K562 (cell line): ENCODE measurements around the gene HTR1D. TPM values are rescaled to one million over a fixed set of nuclear protein-coding genes. Genes with fewer than 3 reads are reported as not detected.
A peak's percentile ranks its signal among the peaks of the same experiment; 100 is the strongest.

Source experiments
- E2F1 ChIP-seq: sonication (generic); formaldehyde crosslinking; IDR thresholded peaks from 2 replicates; pipeline ENCODE4 v1.8.1; 2023; ENCODE audit warnings: mild to moderate bottlenecking, missing genetic modification reagents, moderate library complexity
- E2F8 ChIP-seq: fragments of 450-650 bp; IDR thresholded peaks from 2 replicates; pipeline ENCODE4 v1.7.1; 2018; ENCODE audit warnings: mild to moderate bottlenecking, low read depth; ENCODE audit not compliant: partially characterized antibody
- HMG20B ChIP-seq: fragments of 250-450 bp; sonication (Bioruptor Pico); IDR thresholded peaks from 2 replicates; pipeline ENCODE4 v1.5.0; 2021; ENCODE audit warnings: mild to moderate bottlenecking
- HNRNPH1 ChIP-seq: fragments of 200-400 bp; formaldehyde crosslinking; optimal IDR thresholded peaks from 2 replicates; pipeline ENCODE3; 2017; ENCODE audit warnings: low read depth, mild to moderate bottlenecking, low read length, moderate library complexity
- KDM5B ChIP-seq: fragments of 200-600 bp; sonication (generic); IDR thresholded peaks from 2 replicates; pipeline ENCODE4 v1.6.1; 2012; ENCODE audit warnings: low read depth, mild to moderate bottlenecking, moderate library complexity, low read length, control low read depth, inconsistent platforms; ENCODE audit not compliant: insufficient replicate concordance
- MAFF ChIP-seq: IDR thresholded peaks from 2 replicates; pipeline ENCODE4 v1.6.1; 2012; ENCODE audit warnings: low read length, improper control_type of control experiment
- MTA3 ChIP-seq: fragments of 450-650 bp; formaldehyde crosslinking; IDR thresholded peaks from 2 replicates; pipeline ENCODE4 v1.6.1; 2017; ENCODE audit warnings: mild to moderate bottlenecking, borderline replicate concordance
- MYC ChIP-seq, 2 experiments: fragments of 250-450 bp in 1 of 2; sonication (Bioruptor Pico) in 1 of 2; IDR thresholded peaks; 2 replicates each; pipeline versions ENCODE4 v1.5.1 to v1.6.1; 2012 to 2021; ENCODE audit warnings: low read depth in 2 of 2, borderline replicate concordance in 1 of 2, improper control_type of control experiment in 1 of 2, low read length in 1 of 2, mild to moderate bottlenecking in 1 of 2, moderate library complexity in 1 of 2
- NRF1 ChIP-seq, 2 experiments: fragments of 450-650 bp; IDR thresholded peaks in 1 of 2; conservative IDR thresholded peaks in 1 of 2; 2 replicates each; pipeline ENCODE4 v1.6.1; 2014; ENCODE audit warnings: mild to moderate bottlenecking in 2 of 2
- POLR2G ChIP-seq: fragments of 200-400 bp; formaldehyde crosslinking; IDR thresholded peaks from 2 replicates; pipeline ENCODE4 v1.6.1; 2017; ENCODE audit warnings: low read depth, mild to moderate bottlenecking, antibody characterized with exemption, low read length, moderate library complexity
- RB1 ChIP-seq: fragments of 450-650 bp; IDR thresholded peaks from 2 replicates; pipeline ENCODE4 v1.6.1; 2017; ENCODE audit warnings: low read depth, mild to moderate bottlenecking
- SMAD1 ChIP-seq: fragments of 150-350 bp; IDR thresholded peaks from 2 replicates; pipeline ENCODE4 v1.6.1; 2014; ENCODE audit warnings: low read length, low read depth; ENCODE audit not compliant: partially characterized antibody
- SUPT5H ChIP-seq: fragments of 450-650 bp; IDR thresholded peaks from 2 replicates; pipeline ENCODE4 v1.6.1; 2016
- TBP ChIP-seq: optimal IDR thresholded peaks from 2 replicates; pipeline ENCODE3; 2011; ENCODE audit warnings: low read depth, low read length, improper control_type of control experiment
- THRB ChIP-seq: fragments of 450-650 bp; formaldehyde crosslinking; conservative IDR thresholded peaks from 2 replicates; pipeline ENCODE4 v1.4.0; 2022; ENCODE audit warnings: mild to moderate bottlenecking, missing genetic modification characterization
- ZBTB1 ChIP-seq: sonication (generic); formaldehyde crosslinking; IDR thresholded peaks from 2 replicates; pipeline ENCODE4 v1.8.1; 2023; ENCODE audit warnings: missing genetic modification reagents, low read depth, mild to moderate bottlenecking, borderline replicate concordance
- ZNF384 ChIP-seq: IDR thresholded peaks from 2 replicates; pipeline ENCODE4 v1.6.1; 2012; ENCODE audit warnings: low read depth, low read length, improper control_type of control experiment
- ZNF766 ChIP-seq: fragments of 200-800 bp; sonication (Bioruptor generic); conservative IDR thresholded peaks from 2 replicates; pipeline ENCODE4 v1.6.1; 2016; ENCODE audit warnings: missing genetic modification characterization, missing compliant biosample characterization
- polyA plus RNA-seq, 8 experiments: library from polyadenylated mRNA; depleted of rRNA in 4 of 8; stranded (reverse) in 5 of 8; unstranded in 3 of 8; fragments of >200 nt; fragmentation: Nextera tagmentation in 2 of 8; fragmentation: Illumina TruSeq in 1 of 8; extraction: Ambion mirVana in 2 of 8; extraction: Trizol in 1 of 8; gene quantifications; 2 replicates each; pipeline versions ENCODE4 v1.2.1 to v1.2.3, GENCODE V29; 2011 to 2014; ENCODE audit warnings: inconsistent platforms in 1 of 8, missing spikeins in 1 of 8
- total RNA-seq, 7 experiments: library from RNA; depleted of rRNA in 6 of 7; stranded (reverse); fragments of >200 nt in 6 of 7; fragmentation: Illumina TruSeq in 2 of 7; extraction: Trizol in 2 of 7; gene quantifications; 2 replicates each; pipeline versions ENCODE4 v1.2.1 to v1.2.3, GENCODE V29; 2011 to 2021; ENCODE audit warnings: low replicate concordance in 1 of 7

Gene HTR1D
- total and polyA plus RNA-seq, 9 of the 15 experiments (the other 6 are each of a cell fraction or from before 2014, with no cell fraction given) = 0.03 to 0.09 (median 0.04) TPM; not detected in 4

- TF ChIP-seq E2F8 = peak; percentile 24
- TF ChIP-seq SUPT5H = peak; percentile 84
- peak; percentile 86 for TF ChIP-seq RB1
- TF ChIP-seq HMG20B (CRISPR knock-in tag) = no peak
- TF ChIP-seq TBP = peak; percentile 82
- peak; percentile 84 for TF ChIP-seq KDM5B
- TF ChIP-seq POLR2G = peak; percentile 95
- peak; percentile 46 for TF ChIP-seq ZNF384
- peak; percentile 83 for TF ChIP-seq ZBTB1 (CRISPR knock-in tag)
- TF ChIP-seq E2F1 = peak; percentile 12; the same call in 1 of the 2 replicates
- peak; percentile 63 for TF ChIP-seq MYC (IDR thresholded peaks at IDR 0.05; ENCODE audit: low read depth, low read length)
- no peak for TF ChIP-seq MYC (CRISPR knock-in tag; IDR thresholded peaks at IDR 0.05; ENCODE audit: borderline replicate concordance, low read depth)
- no peak for TF ChIP-seq HNRNPH1
- TF ChIP-seq MAFF = peak; percentile 11; the same call in 1 of the 2 replicates
- TF ChIP-seq ZNF766 (CRISPR knock-in tag) = peak; percentile 11; the same call in 1 of the 2 replicates
- TF ChIP-seq THRB = 0 out of 2 replicates have a peak, but pooled peaks have one; percentile 60
- TF ChIP-seq SMAD1 = peak; percentile 41
- TF ChIP-seq NRF1 (conservative IDR thresholded peaks at IDR 0.05 in 1 of 2, IDR thresholded peaks at IDR 0.05 in 1 of 2) = peak; percentile 60 to 63; a peak in 3 of 4 replicates
- peak; percentile 82; the same call in 1 of the 2 replicates for TF ChIP-seq MTA3
Observed at GRCh38 chr1:23168445-23169194, 48.7 kb downstream of the HTR1D start, which contains the start of gene LUZP1 (continued).
